ENCODE results near the gene GOLPH3L. TPM values are rescaled to one million over a fixed set of nuclear protein-coding genes. Genes with fewer than 3 reads are reported as not detected.

Gene GOLPH3L
- total RNA-seq, 1 donor from 2014 or later, result 14.5 TPM

- Mint-ChIP-seq H3K9me3 (ENCODE audit: unreplicated experiment) (peaks cover 3% of the 10 kb centered on the region), H3K27me3 (ENCODE audit: unreplicated experiment) (peaks cover 5% of the 10 kb centered on the region), H3K36me3 (ENCODE audit: unreplicated experiment) (peaks cover 5% of the 10 kb centered on the region), H3K27ac (ENCODE audit: unreplicated experiment) (no peak overlapping the region), H3K4me3 (ENCODE audit: unreplicated experiment) (no peak overlapping the region), H3K4me1 (ENCODE audit: low read depth, unreplicated experiment) (no peaks in the 10 kb centered on the region)
- no peak for TF ChIP-seq CTCF (IDR thresholded peaks at IDR 0.05; ENCODE audit: partially characterized antibody, unreplicated experiment)
- no peak for DNase-seq
Observed at GRCh38 chr1:150615346-150616201, 81.4 kb downstream of the GOLPH3L start.

GRCh38 chr1:150613061-150613920 is 83.7 kb downstream of the GOLPH3L start:
- H3K36me3 Mint-ChIP-seq (ENCODE audit: unreplicated experiment), result peaks cover 5% of the 10 kb centered on the region
- H3K27me3 Mint-ChIP-seq (ENCODE audit: unreplicated experiment), result peaks cover 5% of the 10 kb centered on the region
- DNase-seq, result no peak
- H3K9me3 Mint-ChIP-seq (ENCODE audit: unreplicated experiment), result peaks cover 3% of the 10 kb centered on the region
- H3K4me3 Mint-ChIP-seq (ENCODE audit: unreplicated experiment), result no peak overlapping the region
- no peaks in the 10 kb centered on the region for H3K4me1 Mint-ChIP-seq (ENCODE audit: low read depth, unreplicated experiment)
- H3K27ac Mint-ChIP-seq (ENCODE audit: unreplicated experiment), result no peak overlapping the region
- no peak for TF ChIP-seq CTCF (IDR thresholded peaks at IDR 0.05; ENCODE audit: partially characterized antibody, unreplicated experiment)

- Mint-ChIP-seq H3K4me1 (ENCODE audit: low read depth, unreplicated experiment) (no peaks in the 10 kb centered on the region), H3K9me3 (ENCODE audit: unreplicated experiment) (peaks cover 3% of the 10 kb centered on the region), H3K36me3 (ENCODE audit: unreplicated experiment) (peaks cover 5% of the 10 kb centered on the region), H3K27ac (ENCODE audit: unreplicated experiment) (no peak overlapping the region), H3K4me3 (ENCODE audit: unreplicated experiment) (peak overlapping the region; percentile 15), H3K27me3 (ENCODE audit: unreplicated experiment) (peaks cover 5% of the 10 kb centered on the region)
- no peak for TF ChIP-seq CTCF (IDR thresholded peaks at IDR 0.05; ENCODE audit: partially characterized antibody, unreplicated experiment)
- no peak for DNase-seq
Observed at GRCh38 chr1:150612014-150612345, 85.0 kb downstream of the GOLPH3L start.

- H3K4me3 Mint-ChIP-seq (ENCODE audit: unreplicated experiment), result no peak overlapping the region
- H3K36me3 Mint-ChIP-seq (ENCODE audit: unreplicated experiment), result peaks cover under 1% of the 10 kb centered on the region
- no peaks in the 10 kb centered on the region for H3K4me1 Mint-ChIP-seq (ENCODE audit: low read depth, unreplicated experiment)
- H3K27me3 Mint-ChIP-seq (ENCODE audit: unreplicated experiment), result peaks cover 3% of the 10 kb centered on the region
- peaks cover 3% of the 10 kb centered on the region for H3K9me3 Mint-ChIP-seq (ENCODE audit: unreplicated experiment)
- no peak for DNase-seq
- TF ChIP-seq CTCF (IDR thresholded peaks at IDR 0.05; ENCODE audit: partially characterized antibody, unreplicated experiment), result no peak
- H3K27ac Mint-ChIP-seq (ENCODE audit: unreplicated experiment), result no peak overlapping the region
Observed at GRCh38 chr1:150610576-150610975, 86.4 kb downstream of the GOLPH3L start.

All from glutamatergic neuron (in vitro differentiated cells).